ENCODE results near the gene CTNNA3. TPM values are rescaled to one million over a fixed set of nuclear protein-coding genes. Genes with fewer than 3 reads are reported as not detected.

CTNNA3 gene
- polyA plus RNA-seq, 4 donors = 1.0 to 3.9 (median 2.9) TPM

DNA sequence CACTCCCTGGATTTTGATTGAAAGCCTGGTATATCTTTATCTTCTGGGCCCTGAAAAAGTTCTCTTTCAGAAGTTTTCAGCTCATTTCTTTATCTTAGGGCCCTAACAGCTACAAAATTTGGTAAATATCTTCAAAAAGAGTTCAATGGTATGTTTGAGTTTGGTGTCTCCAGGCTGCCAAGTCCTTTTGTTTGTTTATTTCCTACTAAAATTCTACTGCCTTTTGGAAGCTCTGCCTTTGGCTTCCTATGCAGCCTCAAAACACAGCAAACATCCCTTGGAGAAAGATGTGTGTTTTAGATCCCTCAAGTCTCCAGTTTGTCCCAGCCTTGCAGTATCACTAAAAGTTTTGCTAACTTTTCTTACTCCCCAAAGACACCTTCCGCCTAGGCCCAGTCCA lies 623.3 kb downstream of the CTNNA3 start:
- DNase-seq (ENCODE audit: low read depth in 4 of 4, low spot score in 3 of 4) = no peak

DNA sequence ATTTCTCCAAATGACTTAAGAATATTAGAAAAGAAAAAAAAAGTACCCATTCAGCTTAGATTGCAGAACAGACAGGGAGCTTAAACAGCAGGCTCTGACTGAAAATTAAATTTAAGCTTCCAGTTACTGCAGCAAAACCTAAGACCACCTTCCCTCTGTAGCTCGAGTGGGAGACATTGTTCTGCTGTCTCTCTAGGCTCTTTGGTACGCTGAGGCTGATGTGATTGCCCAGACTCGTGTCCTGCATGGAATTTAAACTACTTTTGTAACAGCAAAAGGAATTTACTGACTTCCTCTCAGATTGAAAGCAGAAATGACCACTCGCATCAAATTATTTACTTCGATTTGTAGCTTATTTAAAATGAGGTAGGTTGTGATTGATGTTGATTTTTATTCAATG lies 645.6 kb downstream of the CTNNA3 start:
- no peak for DNase-seq (ENCODE audit: low read depth in 4 of 4, low spot score in 3 of 4)

DNA sequence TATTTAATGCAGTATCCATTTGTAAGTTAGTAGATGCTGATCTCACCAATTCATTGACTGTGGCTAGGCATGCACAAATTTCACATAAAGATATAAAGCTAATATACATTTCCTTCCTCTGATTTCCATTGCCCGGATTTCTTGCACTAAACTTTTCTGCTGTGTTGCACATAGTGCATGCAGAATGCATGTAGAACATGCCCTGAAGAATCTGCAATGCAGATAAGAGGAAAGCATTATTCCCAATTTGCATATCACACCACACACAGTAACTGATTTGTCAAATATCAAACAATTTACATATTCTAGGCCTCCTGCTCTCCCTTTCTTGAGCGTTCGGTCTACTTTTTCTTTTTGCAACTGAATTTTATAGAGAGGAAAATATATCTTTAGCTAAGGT lies 646.0 kb downstream of the CTNNA3 start:
- DNase-seq (ENCODE audit: low read depth in 4 of 4, low spot score in 3 of 4) = no peak

DNA sequence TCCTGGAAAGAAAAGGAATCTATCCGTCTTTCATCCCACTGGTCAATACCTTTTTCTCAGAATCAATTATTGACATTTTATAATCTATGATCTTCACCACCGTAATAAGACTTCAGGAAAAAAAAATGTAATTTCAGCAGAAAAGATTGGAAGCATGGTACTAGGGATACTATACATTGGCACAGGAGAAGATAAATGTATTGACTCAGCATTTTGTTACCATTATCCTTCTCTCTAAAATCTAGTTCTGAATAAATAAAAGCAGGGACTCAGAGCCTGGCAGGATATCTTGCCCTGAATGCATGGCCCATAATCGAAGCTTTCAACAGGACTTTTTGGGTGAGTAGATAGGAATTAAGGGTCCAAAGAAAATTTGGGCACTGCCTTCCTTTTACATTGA lies 649.5 kb downstream of the CTNNA3 start:
- no peak for DNase-seq (ENCODE audit: low read depth in 4 of 4, low spot score in 3 of 4)

DNA sequence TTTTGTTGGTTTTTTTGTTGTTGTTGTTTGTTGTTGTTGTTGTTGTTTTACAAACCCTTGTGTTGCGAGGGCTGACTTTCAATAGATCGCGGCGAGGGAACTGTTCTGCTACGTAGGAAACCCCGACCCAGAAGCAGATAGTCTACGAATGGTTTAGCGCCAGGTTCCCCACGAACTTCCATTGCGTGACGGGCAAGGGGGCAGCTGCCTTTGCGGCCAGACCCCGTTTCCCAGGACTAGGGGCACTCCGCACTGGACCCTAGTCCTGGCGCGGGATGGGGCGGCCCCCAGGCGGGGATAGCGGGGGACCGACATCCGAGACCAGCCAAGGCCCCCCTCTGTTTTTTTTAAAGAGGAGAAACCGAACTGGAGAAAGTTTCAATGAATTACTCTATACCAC lies 650.6 kb downstream of the CTNNA3 start:
- no peak for DNase-seq (ENCODE audit: low read depth in 4 of 4, low spot score in 3 of 4)

DNA sequence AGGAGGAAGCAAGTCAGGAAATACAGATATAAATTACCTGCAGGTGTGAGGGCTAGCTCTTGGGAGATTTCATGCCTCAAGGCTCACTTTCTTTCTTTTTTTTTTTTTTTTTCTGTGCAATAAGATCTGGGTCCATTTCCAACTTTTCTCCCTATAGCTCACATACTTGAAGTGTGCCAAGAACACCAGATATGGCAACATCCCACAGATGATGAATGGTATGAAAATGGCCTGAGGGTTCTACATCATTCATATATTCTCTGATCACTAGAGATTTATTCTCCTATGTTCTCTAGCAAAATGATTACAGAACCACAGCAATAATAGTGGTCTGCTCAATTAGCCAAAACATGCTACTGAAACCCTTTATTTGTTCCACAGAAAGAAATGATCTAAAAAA lies 653.0 kb downstream of the CTNNA3 start:
- no peak for DNase-seq (ENCODE audit: low read depth in 4 of 4, low spot score in 3 of 4)

DNA sequence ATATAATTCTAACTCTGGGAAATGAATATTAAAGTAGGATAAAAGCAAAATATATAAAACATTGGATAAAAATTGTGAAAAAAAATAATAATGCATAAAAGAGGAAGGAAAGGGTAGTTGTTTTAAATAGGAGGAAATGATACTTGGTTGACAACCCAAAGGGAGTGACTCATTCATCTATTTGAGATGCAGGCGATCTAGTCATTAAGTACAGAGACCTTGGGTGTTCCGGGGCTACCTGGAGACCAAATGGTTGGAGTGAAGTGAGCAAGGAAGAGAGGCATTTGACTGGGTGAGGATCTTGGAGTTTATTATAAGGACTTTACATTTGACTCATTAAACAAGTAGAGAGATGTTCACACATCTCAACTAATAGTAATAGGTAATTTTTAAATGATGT lies 659.2 kb downstream of the CTNNA3 start:
- DNase-seq (ENCODE audit: low read depth in 4 of 4, low spot score in 3 of 4) = no peak

DNA sequence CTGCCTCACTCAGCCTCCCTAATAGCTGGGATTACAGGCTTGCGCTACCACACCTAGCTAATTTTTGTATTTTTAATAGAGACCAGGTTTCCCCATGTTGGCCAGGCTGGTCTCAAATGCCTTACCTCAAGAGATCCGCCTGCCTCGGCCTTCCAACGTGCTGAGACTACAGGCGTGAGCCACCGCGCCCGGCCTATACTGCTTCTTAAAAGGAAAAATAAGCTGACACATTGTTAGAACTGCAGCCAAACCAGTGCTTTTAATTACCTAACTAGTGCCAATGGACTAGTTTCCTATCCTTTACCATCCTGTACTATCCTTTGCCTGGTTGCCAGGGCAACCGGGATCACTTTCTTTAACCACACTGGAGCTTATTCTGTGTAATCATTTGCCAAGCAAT lies 662.1 kb downstream of the CTNNA3 start:
- no peak for DNase-seq (ENCODE audit: low read depth in 4 of 4, low spot score in 3 of 4)

DNA sequence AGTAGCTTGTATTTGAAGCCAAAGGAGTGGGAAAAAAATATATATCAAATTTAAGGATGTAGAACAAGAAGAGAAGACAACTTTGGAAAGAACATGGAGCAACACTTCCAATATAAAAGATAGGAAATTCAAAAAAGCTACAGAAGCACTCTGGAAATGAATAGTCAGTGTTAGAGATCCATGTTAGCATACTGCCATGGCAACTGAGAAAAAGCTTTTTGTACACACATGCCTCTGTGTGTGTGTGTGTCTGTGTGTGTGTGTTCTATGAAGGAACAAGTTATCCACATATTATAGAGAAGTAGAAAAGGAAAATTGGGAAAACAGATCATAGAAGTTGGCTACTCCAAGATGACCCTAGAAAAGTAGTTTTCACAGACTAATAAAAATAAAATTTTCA lies 673.9 kb downstream of the CTNNA3 start:
- DNase-seq (ENCODE audit: low read depth in 4 of 4, low spot score in 3 of 4) = no peak

DNA sequence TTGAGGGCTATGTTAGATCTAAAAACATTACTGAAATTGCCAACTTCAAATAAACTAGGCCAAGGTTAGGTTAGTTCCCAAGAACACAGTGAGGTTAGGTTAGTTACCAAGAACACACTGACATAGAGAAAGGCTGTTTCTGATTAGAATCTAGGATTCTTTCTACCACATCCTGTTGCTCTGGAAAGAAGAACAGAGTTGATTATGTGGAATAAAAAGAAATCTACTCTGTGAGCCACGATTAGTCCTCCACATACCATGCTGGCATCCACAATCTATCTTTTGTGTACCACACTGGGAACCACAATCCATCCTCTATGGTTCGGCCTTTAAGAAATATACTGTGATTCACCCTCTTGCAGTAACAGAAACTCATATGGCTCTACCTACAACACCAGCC lies 678.8 kb downstream of the CTNNA3 start:
- no peak for DNase-seq (ENCODE audit: low read depth in 4 of 4, low spot score in 3 of 4)

DNA sequence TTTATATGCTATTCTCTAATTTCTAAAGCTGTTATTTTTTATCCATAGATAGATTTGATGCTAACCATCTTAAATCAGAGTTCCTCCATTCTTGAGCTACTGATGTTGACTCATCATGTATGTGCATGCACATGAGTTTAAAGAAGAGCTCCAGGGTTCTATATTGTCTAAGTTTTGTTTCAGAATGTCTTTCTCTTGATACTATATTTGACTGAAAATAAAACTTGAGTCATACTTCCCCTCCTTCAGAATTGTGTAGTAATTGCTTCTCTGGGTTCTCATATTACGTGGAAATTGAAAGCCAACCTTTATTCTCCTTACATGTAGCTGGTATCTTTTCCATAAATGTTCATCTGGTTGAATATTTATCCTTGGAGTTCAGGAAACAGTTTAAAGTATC lies 680.8 kb downstream of the CTNNA3 start:
- no peak for DNase-seq (ENCODE audit: low read depth in 4 of 4, low spot score in 3 of 4)

DNA sequence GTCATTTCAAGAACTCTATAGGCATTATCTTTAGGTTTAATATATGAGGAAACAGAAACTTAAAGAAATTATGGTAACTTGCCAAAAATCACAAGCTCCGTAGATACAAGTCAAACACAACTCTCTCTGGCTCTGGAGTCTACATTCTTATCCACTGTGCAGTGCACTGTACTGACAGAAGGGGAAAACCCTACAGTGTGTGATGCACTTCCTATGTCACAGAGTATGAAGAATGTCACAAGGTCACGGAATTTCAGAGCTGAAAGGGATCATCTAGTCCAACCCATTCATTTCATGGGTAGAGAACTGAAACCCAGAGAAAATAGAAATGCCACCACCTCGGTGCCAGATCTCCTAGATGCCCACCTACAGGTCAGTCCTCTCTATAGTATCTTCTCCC lies 684.0 kb downstream of the CTNNA3 start:
- DNase-seq (ENCODE audit: low read depth in 4 of 4, low spot score in 3 of 4) = no peak

DNA sequence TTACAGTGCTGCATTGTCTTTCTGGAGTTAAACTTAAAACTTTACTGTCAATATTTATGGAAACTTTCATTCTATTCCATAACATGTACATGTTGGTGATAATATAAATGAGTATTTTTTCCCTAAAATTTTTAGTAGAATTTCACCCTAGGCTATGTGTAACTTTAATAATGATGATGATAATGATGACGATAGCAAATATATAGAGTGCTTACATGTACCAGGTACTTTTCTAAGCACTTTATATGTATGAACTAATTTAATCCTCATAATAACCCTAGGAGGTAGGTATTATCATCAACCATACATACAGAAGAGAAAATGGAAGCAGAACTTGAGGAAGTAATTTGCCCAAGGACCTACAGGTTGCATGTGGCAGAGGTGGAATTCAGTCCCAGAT lies 684.5 kb downstream of the CTNNA3 start:
- DNase-seq (ENCODE audit: low read depth in 4 of 4, low spot score in 3 of 4) = no peak

DNA sequence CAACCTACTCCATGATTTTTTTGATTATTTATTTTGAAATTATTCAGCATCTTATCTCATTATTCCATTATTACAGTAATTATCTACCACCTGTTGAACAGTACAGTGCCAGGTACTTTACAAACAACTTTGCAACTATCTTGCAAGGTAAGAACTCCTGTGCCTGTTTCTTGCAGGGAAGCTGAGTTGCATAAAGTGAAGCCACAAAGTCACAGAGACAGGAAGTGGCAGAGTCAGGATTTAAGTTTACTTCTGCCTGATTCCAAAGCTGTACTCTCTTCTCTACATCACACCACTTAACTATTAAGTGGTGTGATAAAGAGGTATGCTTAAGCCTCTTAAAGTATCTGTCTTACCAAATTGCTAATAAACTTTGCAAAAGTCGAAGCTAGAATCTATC lies 690.0 kb downstream of the CTNNA3 start:
- DNase-seq (ENCODE audit: low read depth in 4 of 4, low spot score in 3 of 4) = no peak

DNA sequence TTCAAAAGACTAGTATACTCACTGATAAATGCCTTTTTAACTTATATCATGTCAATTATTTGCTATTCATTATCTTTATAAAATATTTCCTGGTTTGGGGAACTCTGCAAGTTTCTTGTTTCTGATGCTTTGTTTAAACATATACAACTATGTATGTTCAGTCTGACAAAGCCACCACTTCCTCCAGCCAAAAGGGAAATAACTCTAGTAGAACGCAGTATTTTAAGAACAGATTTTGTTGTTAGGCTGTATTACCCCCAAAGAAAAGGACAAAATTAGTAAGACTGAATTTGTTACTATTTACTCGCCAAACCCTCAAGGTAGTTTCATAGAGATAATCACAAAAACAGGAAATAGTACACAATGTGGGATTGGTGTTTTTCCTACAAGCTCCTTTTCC lies 691.3 kb downstream of the CTNNA3 start:
- DNase-seq (ENCODE audit: low read depth in 4 of 4, low spot score in 3 of 4) = no peak

DNA sequence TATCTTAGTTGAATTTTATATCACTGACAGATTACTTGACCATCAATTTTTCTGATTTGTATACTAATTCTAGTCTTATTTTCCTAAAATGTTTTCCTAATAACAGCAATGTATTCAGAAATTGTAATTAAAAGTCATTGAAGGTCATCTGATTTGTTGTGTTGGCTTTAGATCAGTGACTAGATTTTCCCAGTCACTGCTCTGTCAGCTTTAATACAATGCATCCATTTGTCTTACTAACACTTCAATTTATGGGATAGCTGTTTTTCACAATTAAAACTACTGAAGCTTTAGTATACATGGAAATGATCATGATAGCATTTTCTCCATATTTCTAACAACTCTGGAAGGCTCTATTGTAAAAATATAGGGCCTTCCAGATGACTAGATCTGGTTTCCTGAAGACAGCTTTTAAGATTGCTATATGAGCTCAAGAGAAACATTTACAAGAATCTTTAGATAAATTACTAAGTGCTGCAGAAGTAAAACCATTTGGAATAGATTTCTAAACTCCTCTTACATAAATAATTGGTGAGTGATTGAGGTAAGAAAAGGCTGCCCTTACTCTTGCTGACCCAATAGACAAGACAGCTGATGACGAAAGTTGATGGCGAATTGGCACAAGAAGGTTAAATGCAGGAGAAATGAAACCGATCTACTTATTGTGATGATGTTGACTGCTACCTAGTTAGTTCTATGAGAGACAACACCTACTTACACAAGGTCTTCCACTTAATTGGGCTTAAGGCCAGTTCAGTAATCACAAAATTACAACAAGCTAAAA lies 696.0 kb downstream of the CTNNA3 start:
- no peak for DNase-seq (ENCODE audit: low read depth in 4 of 4, low spot score in 3 of 4)

DNA sequence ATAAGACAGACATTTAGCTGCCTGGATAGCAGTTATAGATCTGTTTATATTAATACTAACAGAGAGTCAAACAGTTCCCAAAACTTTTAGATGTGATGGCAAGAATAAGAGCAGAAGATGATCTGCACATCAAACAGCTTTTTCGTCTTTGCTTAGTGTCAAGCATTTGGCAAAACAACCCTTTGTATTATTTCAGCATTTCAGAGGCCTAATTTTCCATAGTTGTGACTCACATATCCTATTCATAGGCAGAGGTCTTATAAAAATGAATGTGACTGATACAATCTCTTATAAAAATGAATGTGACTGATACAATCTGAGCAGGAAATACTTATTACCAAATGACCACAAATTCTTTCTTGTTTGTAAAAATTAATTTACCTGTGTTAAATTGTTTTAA lies 699.0 kb downstream of the CTNNA3 start:
- DNase-seq (ENCODE audit: low read depth in 4 of 4, low spot score in 3 of 4) = no peak

DNA sequence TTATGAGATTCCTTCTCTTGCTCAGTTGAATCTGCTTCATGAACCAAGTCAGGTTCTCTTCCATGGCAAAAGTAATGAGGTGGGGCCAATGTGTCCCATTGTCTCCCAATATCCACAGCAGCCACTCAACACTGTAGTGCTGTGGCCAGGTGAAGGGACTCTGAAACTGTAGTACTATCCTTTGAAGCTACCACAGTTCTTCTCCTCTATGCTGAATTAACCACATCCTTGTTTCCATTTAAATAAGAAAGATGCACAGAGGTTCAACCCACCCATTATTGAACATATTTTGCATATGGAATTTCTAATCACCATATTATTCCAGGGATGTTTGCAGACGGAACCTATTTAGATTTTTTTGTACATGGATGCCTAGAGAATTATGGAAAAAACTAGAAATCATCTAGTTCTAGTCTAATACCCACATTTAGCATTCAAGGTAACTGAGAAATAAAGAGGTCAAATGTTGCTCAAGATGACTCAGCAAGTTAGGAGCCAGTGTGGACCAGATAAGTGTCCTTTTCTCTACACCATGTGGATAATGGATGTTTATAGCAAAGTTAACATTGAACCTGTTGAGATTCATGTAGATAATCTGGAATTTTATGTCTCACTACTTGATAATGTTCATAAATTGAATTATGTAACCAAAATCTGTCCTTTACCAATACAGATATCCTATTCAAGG lies 705.7 kb downstream of the CTNNA3 start:
- no peak for DNase-seq (ENCODE audit: low read depth in 4 of 4, low spot score in 3 of 4)

DNA sequence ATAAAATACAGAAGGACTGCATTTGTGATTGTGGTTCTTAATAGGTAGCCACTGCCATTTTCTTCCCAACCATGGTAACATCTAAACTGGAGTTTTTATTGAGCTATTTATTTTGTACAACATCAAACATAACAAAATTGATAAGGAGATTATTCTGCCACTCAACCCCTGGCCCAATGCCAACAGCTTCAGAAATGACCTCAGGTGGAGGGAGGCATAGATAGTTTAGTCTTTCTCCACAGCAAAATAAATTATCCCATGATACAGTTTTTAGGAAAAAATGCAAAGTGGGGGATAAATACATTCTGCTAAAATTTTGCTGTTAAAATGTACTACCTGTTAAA lies 712.5 kb downstream of the CTNNA3 start:
- no peak for DNase-seq (ENCODE audit: low read depth in 4 of 4, low spot score in 3 of 4)

DNA sequence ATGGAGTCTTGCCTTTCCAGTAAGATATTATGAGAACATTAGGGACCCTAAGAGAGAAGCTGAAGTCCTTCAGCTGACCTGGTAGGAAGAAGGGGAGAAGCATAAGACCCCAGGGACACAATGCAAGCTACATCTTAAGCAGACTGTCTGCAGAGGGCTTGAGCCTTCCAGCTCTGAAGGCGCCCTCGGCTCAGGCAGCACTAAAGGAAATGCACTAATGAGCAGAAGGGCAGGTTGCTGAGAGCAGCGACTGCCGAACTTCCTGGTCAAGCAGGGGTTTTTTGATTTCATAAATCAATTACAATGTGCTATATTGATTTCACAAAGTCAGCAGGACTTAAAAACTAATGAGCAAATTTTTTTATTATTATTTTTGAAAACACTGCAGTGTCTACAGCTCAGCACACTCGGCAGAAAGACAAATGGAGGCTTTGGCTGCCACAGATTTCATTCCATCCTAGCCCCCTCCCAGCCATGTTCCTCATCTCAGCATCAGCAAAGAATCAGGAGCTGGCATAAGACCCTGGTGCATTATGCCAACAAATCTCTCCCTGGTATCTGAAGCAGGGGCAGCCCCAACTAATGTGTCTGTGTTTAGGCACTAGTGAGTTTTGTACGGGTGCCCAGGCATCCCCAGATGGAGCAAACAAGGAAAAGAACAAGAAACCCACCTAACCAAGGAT lies 713.1 kb downstream of the CTNNA3 start:
- no peak for DNase-seq (ENCODE audit: low read depth in 4 of 4, low spot score in 3 of 4)

DNA sequence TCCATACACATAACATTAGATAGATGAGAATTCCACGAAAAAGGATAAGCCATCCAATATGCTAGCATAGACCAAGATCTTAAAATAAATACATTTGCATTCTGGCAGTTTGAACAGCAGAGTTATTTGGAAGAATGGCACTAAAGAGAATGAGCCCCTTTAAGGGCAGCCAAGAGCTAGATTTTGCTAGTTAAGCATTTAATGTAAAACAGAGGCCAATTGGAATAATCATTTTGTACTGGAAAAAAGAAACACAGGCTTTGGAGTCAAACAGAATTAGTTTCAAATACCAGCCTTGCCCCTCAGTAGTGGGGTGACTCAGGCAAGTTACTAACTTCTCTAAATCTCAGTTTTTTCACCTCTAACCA lies 714.0 kb downstream of the CTNNA3 start:
- DNase-seq (ENCODE audit: low read depth in 4 of 4, low spot score in 3 of 4) = no peak
